ENCODE data around the gene LRBA.
"Not testable (repeated sequence)": the region's sequence is repeated elsewhere in the genome, so short reads cannot be mapped to it uniquely, and the experiment has no call there.

The LRBA gene

DNA sequence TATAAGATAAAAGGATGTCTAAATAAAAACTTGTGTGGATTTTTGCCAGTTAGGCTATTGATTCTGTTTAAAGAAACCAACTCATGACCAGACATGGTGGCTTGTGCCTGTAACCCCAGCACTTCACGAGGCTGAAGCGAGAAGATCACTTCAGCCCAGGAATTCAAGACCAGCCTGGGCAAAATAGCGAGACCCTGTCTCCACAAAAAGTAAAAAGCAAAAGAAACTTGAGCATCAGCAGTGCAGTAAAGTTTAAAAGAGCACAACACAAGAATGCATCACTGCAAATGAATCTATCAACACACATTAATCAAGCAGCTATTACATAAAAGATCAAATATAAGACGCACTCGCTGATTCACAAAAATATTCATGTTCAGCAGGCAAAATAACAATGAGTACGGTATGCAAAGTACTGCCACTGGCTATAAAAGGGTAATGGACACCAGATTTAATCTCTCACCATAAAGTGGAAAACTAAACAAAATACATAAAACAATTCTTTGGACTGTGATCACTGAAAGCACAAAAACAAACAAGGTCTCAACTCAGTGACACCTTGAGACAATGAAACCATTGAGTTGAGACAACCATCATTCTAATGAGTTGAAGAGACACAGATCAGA is 41.3 kb downstream of the LRBA start:
- no peak for DNase-seq (ENCODE audit: low read depth in 3 of 3)

DNA sequence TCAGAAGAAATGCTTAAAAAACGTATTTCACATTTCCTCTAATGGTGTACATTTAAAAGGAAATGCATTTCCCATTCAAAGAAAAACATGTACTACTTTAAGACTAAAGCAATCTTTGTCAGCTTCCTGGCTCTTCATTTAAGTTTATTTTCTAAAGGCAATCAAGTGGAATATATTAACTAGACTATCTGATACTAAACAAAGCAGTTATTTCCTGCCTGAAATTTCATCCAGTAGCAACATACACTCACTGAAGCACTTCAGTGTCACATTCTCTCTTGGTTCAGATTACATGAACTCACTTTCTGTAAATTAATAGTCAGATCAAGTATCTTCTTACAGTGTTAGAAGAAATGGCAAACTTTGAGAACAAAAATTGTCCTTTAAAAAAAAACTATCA is 42.5 kb downstream of the LRBA start:
- DNase-seq (ENCODE audit: low read depth in 3 of 3) = no peak

- DNase-seq (ENCODE audit: low read depth in 3 of 3) = no peak
These were observed 43.2 kb downstream of the LRBA start for GRCh38 chr4:150971901-150972300.

GRCh38 chr4:150970685-150971151 is 44.4 kb downstream of the LRBA start:
- DNase-seq (ENCODE audit: low read depth in 3 of 3) = no peak

GRCh38 chr4:150964754-150965153 is 50.3 kb downstream of the LRBA start:
- DNase-seq (ENCODE audit: low read depth in 3 of 3) = no peak

DNA sequence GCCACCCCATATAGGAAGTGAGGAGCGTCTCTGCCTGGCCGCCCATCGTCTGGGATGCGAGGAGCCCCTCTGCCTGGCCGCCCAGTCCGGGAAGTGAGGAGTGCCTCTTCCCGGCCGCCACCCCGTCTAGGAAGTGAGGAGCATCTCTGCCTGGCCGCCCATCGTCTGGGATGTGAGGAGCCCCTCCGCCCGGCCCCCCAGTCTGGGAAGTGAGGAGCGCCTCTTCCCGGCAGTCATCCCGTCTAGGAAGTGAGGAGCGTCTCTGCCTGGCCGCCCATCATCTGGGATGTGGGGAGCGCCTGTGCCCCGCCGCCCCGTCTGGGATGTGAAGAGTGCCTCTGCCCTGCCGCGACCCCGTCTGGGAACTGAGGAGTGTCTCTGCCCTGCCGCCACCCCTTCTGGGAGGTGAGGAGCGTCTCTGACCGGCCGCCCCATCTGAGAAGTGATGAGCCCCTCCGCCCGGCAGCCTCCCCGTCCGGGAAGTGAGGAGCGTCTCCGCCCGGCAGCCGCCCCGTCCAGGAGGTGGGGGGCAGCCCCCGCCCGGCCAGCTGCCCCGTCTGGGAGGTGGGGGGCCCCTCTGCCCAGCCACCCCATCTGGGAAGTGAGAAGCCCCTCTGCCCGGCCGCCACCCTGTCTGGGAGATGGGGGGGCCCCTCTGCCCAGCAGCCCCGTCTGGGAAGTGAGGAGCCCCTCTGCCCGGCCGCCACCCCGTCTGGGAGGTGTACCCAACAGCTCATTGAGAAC is 51.3 kb downstream of the LRBA start:
- not testable (repeated sequence) for DNase-seq (ENCODE audit: low read depth in 3 of 3)

DNA sequence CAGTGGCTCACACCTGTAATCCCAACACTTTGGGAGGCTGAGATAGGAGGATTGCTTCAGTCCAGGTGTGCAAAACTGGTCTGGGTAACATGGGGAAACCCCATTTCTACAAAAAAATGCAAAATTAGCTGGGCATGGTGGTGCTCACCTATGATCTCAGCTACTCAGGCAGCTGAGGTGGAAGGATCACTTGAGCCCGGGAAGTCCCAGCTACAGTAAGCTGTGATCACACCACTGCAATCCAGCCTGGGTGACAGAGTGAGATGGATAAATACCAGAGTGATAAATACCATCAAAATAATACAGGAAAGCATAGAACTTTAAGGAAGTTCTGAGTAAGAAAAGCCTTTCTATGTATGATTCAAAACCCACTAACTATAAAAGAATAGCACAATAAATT is 52.8 kb downstream of the LRBA start:
- no peak for DNase-seq (ENCODE audit: low read depth in 3 of 3)

DNA sequence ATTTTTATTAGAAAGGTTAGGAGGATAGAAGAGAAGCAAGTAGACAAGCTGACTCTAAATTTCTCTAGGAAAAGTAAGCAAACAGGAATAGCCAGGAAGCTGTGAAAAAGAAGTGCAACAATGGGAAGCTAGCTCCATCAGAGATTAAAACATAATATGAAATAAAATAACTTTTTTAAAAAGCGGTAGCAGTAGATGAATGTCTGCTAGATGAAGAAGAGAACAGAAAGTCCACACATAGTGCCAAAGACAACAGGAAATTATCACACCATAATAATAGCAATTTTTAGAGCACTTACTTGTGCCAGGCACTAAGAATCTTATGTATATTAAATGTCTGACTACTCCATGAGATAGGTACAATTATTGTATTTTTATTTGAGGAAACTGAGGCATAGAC is 53.5 kb downstream of the LRBA start:
- DNase-seq (ENCODE audit: low read depth in 3 of 3) = no peak

- peak in 2 of 3 experiments; percentile 11 to 47 for DNase-seq (ENCODE audit: low read depth in 3 of 3)
These were observed 54.3 kb downstream of the LRBA start for GRCh38 chr4:150960818-150961217.

DNA sequence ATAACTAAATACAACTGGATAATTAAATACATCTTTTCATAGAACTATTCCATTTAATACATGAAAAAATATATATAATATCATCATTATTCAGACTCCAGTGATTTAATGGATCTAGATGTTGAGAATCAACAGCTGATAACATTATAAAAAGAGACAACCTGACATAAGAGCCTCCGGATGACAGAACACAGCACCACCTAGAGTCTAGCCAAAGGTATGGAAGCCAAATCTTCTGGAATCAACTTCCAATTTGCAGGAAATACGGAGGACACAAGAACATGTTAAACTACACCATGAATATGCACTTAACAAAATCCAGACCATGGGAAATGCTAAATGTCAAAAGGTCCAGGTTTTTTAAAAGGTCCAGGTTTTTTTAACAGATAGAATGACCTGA is 55.0 kb downstream of the LRBA start:
- DNase-seq (ENCODE audit: low read depth in 3 of 3) = no peak

GRCh38 chr4:150957981-150958380 is 57.1 kb downstream of the LRBA start:
- not testable (repeated sequence) for DNase-seq (ENCODE audit: low read depth in 3 of 3)

DNA sequence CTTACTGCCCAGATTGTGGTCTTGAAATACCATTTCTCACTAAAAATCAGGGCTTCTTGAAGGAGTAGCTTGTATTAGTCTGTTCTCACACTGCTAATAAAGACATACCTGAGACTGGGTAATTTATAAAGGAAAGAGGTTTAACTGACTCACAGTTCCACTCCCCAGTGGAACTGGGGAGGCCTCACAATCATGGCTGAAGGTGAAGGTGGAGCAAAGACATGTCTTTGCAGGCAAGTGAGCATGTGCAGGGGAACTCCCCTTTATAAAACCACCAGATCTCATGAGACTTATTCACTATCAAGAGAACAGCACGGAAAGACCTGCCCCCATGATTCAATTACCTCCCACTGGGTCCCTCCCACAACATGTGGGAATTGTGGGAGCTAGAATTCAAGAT is 58.0 kb downstream of the LRBA start:
- not testable (repeated sequence) for DNase-seq (ENCODE audit: low read depth in 3 of 3)

DNA sequence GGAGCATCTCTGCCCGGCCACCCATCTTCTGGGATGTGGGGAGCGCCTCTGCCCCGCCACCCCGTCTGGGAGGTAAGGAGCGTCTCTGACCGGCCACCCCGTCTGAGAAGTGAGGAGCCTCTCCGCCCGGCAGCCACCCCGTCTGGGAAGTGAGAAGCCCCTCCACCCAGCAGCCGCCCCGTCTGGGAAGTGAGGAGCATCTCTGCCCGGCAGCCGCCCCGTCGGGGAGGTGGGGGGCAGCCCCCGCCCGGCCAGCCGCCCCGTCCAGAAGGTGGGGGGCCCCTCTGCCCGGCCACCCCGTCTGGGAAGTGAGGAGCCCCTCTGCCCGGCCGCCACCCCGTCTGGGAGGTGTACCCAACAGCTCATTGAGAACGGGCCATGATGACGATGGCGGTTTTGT is 61.2 kb downstream of the LRBA start:
- DNase-seq (ENCODE audit: low read depth in 3 of 3) = not testable (repeated sequence)

- DNase-seq (ENCODE audit: low read depth in 3 of 3) = no peak
These were observed 62.8 kb downstream of the LRBA start for GRCh38 chr4:150952167-150952845.

GRCh38 chr4:150950657-150951288 is 64.3 kb downstream of the LRBA start:
- DNase-seq (ENCODE audit: low read depth in 3 of 3) = no peak

- no peak for DNase-seq (ENCODE audit: low read depth in 3 of 3)
These were observed 65.1 kb downstream of the LRBA start for GRCh38 chr4:150949943-150950342.

DNA sequence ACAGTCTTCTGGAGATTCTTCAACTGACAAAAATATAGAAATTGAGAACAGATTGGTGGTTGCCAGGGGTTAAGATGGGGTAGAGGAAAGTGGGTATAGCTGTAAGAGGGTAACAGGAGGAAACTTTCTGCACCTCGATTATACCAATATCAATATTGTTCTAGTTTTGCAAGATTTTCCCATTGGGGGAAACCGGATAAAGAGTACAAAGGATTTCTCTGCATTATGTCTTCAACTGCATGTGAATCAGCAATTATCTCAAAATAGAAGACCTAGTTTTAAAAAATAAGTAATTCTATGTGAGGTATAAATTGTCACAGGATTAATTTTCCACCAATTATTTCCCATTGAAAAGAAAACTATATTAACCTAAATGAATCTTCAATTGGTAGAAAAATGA is 65.7 kb downstream of the LRBA start:
- no peak for DNase-seq (ENCODE audit: low read depth in 3 of 3)

- no peak for DNase-seq (ENCODE audit: low read depth in 3 of 3)
These were observed 66.4 kb downstream of the LRBA start for GRCh38 chr4:150948710-150949109.

DNA sequence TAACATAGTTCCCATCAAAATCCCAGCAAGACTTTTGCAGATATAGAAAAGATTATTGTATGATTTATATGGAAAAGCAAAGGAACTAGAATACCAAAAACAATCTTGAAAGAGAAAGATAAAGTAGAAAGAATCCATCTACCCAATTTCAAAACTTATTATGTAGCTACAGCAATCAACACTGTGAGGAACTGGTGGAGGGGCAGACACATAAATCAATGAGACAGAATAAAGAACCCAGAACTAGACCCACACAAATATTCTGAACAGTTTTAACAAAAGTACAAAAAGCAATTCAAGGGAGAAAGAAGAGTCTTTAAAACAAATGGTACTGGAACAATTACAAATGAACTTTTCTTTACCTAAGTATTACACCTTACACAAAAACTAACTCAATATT is 67.0 kb downstream of the LRBA start:
- DNase-seq (ENCODE audit: low read depth in 3 of 3) = no peak

GRCh38 chr4:150944660-150945059 is 70.4 kb downstream of the LRBA start:
- no peak for DNase-seq (ENCODE audit: low read depth in 3 of 3)

DNA sequence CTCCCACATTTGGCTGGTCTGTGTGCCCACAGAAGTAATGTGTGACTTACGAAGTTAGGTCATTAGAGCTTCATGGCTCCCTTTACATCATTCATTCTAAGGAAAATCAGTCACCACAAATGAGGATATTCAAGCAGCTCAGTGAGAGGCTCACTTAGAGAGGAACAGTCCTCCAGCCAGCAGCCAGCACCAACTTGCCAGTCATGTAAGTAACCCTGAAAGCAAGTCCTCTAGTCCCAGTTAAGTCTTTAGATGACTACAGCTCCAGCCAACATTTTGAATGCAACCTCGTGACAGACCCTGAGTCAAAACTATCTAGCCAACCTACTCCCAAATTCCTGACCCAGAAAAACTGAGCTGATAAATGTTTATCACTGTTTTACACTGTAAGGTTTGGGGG is 71.3 kb downstream of the LRBA start:
- no peak for DNase-seq (ENCODE audit: low read depth in 3 of 3)

GRCh38 chr4:150943126-150943525 is 72.0 kb downstream of the LRBA start:
- DNase-seq (ENCODE audit: low read depth in 3 of 3) = no peak

Measured in stimulated activated CD4-positive, alpha-beta T cell treated with anti-CD3 and anti-CD28 coated beads, TNF-alpha, amount 100 ng/mL, for 24 hours (primary cell).